GM19455 (cell line): ENCODE data around the gene RALGDS.

Source experiments
- ATAC-seq: cut with Tn5 transposase; IDR thresholded peaks from one replicate; pipeline ENCODE4 v1.9.1; 2021; ENCODE audit not compliant: unreplicated experiment

RALGDS gene

GRCh38 chr9:133137451-133138231 lies 16.6 kb upstream of the RALGDS start:
- no peak for ATAC-seq

- no peak for ATAC-seq
Measured at GRCh38 chr9:133135146-133135745, 14.2 kb upstream of the RALGDS start.

GRCh38 chr9:133134388-133135145 lies 13.5 kb upstream of the RALGDS start:
- no peak for ATAC-seq

GRCh38 chr9:133133681-133134387 lies 12.8 kb upstream of the RALGDS start:
- ATAC-seq = peak; percentile 84

GRCh38 chr9:133132174-133132573 lies 11.1 kb upstream of the RALGDS start:
- no peak for ATAC-seq

- no peak for ATAC-seq
Measured at GRCh38 chr9:133131506-133131905, 10.5 kb upstream of the RALGDS start.

- ATAC-seq = no peak
Measured at GRCh38 chr9:133130685-133131244, 9.7 kb upstream of the RALGDS start.

- no peak for ATAC-seq
Measured at GRCh38 chr9:133129001-133129795, 8.2 kb upstream of the RALGDS start.

- ATAC-seq = no peak
Measured at GRCh38 chr9:133128152-133128551, 7.1 kb upstream of the RALGDS start.

GRCh38 chr9:133127340-133127981 lies 6.4 kb upstream of the RALGDS start:
- no peak for ATAC-seq

GRCh38 chr9:133126697-133127339 lies 5.8 kb upstream of the RALGDS start:
- no peak for ATAC-seq

- peak; percentile 39 for ATAC-seq
Measured at GRCh38 chr9:133125941-133126696, 5.1 kb upstream of the RALGDS start.

- no peak for ATAC-seq
Measured at GRCh38 chr9:133124907-133125275, 3.9 kb upstream of the RALGDS start.

GRCh38 chr9:133124123-133124906 lies 3.3 kb upstream of the RALGDS start:
- no peak for ATAC-seq

GRCh38 chr9:133122935-133123611 lies 2.0 kb upstream of the RALGDS start:
- ATAC-seq = no peak

- no peak for ATAC-seq
Measured at GRCh38 chr9:133122605-133122934, 1.5 kb upstream of the RALGDS start.

- ATAC-seq = no peak
Measured at GRCh38 chr9:133121915-133122550, 993 bp upstream of the RALGDS start.
